NCI-H524 treated with DMSO at 0.1 percent for 48 hours (cell line): ENCODE data around the gene RNF13.
A peak's percentile ranks its signal among the peaks of the same experiment; 100 is the strongest.
"Not testable (repeated sequence)": the region's sequence is repeated elsewhere in the genome, so short reads cannot be mapped to it uniquely, and the experiment has no call there.

Experiments
- DNase-seq: peaks from one replicate; lab custom pipeline; 2025; lab: John Stamatoyannopoulos, UW

RNF13 gene

GRCh38 chr3:149801639-149802038, 11.4 kb upstream of the RNF13 start:
- no peak for DNase-seq

GRCh38 chr3:149806171-149806778, 6.7 kb upstream of the RNF13 start:
- DNase-seq, result no peak

- peak; percentile 24 for DNase-seq
Measured at GRCh38 chr3:149808209-149808829, 4.7 kb upstream of the RNF13 start.

- no peak for DNase-seq
Measured at GRCh38 chr3:149809699-149810098, 3.3 kb upstream of the RNF13 start.

GRCh38 chr3:149810846-149811245, 2.2 kb upstream of the RNF13 start:
- DNase-seq, result no peak

- DNase-seq, result no peak
Measured at GRCh38 chr3:149812165-149812605, 830 bp upstream of the RNF13 start.

GRCh38 chr3:149813367-149814281, 609 bp downstream of the RNF13 start:
- DNase-seq, result no peak

GRCh38 chr3:149815321-149815720, 2.3 kb downstream of the RNF13 start:
- no peak for DNase-seq

GRCh38 chr3:149815728-149816127, 2.7 kb downstream of the RNF13 start:
- no peak for DNase-seq

- no peak for DNase-seq
Measured at GRCh38 chr3:149816311-149816710, 3.3 kb downstream of the RNF13 start.

- DNase-seq, result no peak
Measured at GRCh38 chr3:149816986-149817385, 4.0 kb downstream of the RNF13 start.

- no peak for DNase-seq
Measured at GRCh38 chr3:149819432-149819831, 6.4 kb downstream of the RNF13 start.

GRCh38 chr3:149820183-149820582, 7.2 kb downstream of the RNF13 start:
- DNase-seq, result no peak

GRCh38 chr3:149826636-149827035, 13.6 kb downstream of the RNF13 start:
- no peak for DNase-seq

- no peak for DNase-seq
Measured at GRCh38 chr3:149828390-149828789, 15.4 kb downstream of the RNF13 start.

GRCh38 chr3:149829631-149830030, 16.6 kb downstream of the RNF13 start:
- DNase-seq, result not testable (repeated sequence)

GRCh38 chr3:149830902-149831301, 17.9 kb downstream of the RNF13 start:
- DNase-seq, result no peak

- DNase-seq, result no peak
Measured at GRCh38 chr3:149831321-149831720, 18.3 kb downstream of the RNF13 start.

GRCh38 chr3:149832086-149832485, 19.1 kb downstream of the RNF13 start:
- DNase-seq, result no peak

GRCh38 chr3:149833241-149833640, 20.2 kb downstream of the RNF13 start:
- no peak for DNase-seq

- not testable (repeated sequence) for DNase-seq
Measured at GRCh38 chr3:149838491-149838890, 25.5 kb downstream of the RNF13 start.

- not testable (repeated sequence) for DNase-seq
Measured at GRCh38 chr3:149839469-149839868, 26.5 kb downstream of the RNF13 start.

- no peak for DNase-seq
Measured at GRCh38 chr3:149839896-149840295, 26.9 kb downstream of the RNF13 start.
